ENCODE data around the gene RYR2.

Gene RYR2

DNA sequence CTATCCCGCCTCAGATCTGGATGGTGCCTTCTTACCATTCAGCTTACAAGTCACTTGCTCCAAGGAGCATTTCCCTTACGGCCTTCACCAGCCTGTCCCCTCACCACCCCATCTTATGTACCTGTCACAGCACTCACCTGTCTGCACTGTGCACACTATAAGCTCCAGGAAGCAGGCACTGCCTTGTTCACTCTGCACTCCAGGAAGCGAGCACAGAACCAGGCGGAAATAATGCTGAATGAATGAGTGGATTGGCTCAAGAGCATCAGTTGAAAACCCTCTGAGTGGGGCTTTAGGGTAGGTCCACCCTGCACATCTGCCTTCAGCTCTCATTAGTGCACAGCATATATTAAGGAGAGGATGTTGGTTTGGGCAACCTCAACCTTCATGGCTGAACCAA lies 8.9 kb upstream of the RYR2 start:
- DNase-seq: no peak

DNA sequence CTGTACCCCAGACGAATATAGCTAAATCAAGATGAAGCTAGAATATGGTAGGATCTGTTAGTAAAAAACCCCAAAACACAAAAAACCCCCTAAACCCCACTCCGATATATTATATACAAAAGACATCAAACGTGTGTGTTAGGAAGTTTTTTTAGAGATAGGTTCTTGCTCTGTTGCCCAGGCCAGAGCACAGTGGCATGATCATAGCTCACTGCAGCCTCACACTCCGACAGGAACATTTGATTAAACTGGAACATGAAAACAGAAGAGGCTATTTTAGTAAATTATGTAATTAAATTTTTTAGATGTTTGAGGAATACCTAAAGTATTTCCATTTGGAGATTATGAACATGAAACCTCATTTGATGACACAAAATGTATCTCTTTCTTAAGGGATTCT lies 8.2 kb upstream of the RYR2 start:
- DNase-seq: no peak

DNA sequence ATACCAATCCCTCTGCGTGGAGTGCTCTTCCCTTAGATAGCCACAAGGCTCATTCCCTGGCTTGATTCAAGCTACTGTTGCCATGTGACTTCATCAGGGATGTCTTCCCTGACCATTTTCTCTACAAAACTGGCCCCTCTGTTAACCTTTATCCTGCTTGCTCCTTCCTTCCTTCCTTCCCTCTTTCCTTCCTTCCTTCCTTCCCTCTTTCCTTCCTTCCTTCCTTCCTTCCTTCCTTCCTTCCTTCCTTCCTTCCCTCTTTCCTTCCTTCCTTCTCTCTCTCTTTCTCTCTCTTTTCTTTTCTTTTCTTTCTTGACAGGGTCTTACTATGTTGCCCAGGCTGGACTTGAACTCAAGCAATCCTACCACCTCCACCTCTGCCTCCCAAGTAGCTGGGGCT lies 6.2 kb upstream of the RYR2 start:
- no peak for DNase-seq

DNA sequence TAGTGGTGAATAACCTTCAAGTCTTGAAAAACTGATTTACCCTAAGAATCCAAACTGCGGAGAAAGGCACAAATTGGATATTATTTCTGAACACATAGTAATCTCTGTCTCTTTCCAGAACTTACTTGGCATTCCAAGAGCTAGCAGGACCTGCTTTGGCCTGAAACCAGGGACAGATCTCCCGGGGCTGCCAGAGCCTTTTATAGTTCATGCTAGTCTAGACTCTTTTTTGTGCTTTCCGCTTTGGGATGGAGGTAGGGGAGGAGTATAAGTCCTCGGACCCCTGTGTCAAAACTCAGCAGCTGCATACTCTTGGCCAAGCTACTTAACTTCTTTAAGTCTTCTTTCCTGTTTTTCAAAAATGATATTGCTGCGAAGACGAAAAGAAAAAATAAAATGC lies 3.8 kb upstream of the RYR2 start:
- no peak for DNase-seq

DNA sequence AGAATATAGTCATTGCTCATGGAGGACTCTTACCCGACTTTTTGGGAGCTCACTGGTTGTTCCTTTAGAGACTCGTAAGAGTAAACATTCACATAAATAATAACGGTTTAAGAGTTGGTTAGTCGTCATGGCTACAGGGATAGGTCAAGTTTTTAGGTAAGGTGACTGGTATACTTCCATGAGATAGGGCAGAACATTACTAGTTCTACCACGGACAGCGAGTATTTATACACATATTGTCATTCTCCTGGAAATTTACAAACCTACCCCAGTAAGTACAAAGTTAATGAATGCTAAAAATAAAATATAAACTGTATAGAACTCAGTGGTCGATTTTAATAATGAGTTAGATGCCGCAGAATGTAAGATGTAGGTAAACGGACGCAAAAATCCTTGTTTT lies 1.2 kb upstream of the RYR2 start:
- DNase-seq: no peak

DNA sequence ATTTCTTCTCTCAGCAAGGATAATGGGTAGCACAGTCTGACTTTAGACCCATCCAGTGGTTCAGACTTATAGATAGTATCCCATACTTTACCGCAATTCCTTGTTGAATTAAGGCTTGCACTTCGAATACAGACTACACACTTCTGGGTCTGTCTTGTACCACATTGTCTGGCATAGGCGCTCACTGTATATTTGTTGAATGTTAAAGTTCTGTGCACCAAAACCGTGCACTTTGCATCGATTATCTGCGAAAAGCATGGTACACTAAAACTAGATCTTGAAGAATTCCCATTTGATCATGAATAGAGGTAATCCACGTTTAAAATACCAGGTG lies 556 bp upstream of the RYR2 start:
- DNase-seq: no peak

DNA sequence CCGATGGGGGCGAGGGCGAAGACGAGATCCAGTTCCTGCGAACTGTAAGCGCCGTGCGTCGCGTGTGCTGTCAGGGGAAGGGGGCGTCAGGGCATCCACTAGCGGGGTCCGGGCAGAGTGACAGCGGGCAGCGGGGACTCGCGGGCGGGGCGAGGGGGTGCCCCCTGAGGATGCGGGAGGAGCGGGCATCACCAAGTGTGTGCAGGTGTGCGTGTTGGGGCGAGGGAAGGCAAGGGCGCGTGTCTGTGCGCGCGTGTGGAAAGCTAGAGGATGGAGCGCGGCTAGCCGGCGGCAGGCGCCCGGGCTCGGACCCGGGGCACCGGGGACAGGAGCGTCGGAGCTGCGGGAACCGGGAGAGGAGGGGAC lies 525 bp downstream of the RYR2 start:
- DNase-seq: no peak

DNA sequence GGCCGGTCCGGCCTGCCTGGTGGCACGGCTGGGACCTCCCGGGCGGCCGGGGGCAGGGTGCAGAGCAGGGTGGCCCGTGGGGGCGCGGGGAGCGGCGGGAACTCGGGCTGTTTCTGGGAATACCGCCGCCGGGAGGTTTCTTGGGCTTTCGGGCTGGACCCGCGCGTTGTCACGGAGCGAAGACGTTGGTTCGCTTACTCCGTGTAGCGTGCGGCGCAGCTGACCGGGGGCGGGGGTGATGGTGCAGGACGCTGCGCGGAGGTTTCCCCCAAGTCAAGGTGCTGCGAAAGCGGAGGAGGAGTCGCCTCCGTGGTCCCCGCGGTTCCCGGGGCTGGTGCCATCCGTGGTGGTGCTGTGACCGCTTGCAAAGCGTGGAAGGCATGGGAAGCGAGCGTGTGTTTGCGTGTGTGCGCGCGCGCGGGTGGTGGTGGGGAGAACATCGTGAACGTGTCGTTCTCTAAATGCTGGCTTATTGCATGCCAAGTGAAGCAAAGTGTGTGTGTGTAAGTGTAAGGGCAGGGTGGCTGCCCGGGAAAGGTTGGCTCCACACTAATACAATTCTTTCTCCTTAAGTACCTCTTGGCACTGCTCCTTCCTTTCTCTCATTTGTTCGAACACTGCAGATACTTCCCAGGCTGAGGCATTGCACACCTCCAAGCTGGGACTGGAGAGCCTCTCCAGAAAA lies 1.1 kb downstream of the RYR2 start:
- no peak for DNase-seq

DNA sequence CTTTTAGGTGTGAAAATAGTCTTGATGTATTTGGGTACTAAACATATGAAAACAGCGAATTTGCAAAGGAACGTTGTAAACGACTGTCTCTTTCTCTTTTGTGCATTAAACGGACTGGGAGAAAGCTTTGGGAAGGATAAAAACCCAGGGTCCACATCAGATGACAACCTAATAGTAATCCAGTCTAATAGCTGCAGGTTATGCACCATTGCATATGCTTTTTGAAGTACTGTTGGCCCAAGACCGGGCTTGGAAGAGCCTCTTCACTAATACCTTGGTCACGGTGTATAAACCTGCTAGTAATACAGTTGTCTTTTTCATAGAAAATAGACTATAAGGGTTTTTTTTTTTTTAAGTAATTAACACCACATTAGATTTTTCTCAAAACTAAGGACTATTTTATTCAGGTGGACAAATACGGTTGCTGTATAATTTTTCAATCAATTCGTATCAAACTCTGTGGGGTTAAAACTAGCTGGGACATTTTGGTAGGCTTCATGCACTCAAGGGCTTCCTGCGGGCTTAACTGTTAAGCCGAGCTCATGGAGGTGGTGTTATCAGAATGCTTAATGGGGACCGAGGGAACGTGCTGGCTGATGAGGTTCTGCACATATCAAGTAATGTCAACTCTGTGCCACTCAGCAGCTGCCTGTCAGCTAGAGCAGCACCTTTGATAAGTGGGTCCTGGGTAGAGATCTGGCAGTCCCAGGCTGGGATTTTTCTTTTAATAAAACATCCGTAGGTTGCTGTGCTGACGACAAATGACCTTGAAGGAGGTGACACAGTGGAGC lies 2.1 kb downstream of the RYR2 start:
- no peak for DNase-seq

DNA sequence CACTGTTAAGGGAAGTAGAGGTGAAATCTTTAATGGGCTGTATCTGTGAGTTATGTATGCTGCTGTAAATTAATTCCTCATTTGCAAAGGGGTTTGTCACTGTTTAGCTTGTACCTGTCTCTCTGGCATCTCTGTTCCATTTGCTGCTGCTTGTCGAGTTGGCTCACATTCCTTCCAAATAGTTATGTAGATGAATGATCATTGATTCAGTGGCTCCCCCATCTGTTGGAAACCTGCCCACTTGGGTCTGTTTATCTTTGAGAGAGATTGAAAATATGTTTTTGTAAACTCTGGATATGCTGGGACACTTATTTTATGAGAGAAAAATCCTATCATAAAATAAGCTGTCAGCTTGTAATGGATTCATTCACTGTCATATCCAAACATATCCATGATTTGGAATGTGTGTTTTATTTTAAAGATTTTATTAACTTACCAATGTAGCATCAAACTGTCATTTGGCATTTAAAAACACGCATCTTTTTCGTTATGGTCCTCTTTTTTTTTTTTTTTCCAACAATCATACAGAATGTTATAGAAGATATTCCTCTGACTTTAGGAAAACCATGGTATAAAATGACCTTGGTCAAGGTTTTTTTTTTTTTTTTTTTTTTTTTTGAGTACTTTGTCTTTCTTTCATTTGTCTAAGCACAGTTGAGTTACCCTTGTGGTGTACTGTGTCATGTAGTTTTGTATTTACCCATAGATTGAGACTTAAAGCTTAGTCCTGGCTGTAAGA lies 3.5 kb downstream of the RYR2 start:
- DNase-seq: no peak

DNA sequence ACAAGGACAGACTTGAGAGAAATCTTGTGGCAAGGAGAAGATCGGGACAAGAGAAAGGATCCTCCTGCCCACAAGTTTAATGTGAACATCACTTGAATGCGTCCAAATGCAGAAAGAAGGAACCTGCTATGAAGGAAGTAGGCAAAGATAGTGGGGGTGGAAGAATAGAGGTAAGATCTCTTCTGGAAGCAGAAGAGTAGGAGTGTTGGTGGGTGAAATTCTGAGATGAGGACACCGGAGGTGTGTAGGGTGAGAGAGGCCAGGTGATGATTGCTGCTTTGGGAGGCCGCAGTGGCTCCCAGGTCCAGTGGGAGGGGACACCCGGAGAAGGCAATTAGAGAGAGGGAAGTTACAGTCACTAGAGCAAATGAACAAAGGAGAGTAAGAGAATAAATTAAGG lies 6.8 kb downstream of the RYR2 start:
- DNase-seq: no peak

DNA sequence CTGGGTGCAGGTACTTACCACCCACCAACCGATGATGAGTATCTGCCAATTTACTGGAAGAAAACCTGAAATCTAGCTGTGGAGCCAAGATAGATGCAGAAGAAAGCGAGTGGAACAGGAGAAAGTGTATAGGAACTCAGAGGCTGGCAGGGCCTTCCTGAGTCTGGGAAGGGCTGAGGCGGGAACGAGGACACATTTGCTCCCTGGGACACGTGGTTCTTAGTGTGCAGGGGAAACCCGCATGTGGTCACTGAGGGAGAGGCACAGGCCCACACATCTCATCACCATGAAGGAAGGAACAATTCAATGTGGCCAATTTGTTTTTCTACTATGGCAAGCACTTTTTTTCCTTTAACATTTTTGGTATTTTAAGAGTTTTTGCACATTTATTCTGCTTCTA lies 8.2 kb downstream of the RYR2 start:
- no peak for DNase-seq

DNA sequence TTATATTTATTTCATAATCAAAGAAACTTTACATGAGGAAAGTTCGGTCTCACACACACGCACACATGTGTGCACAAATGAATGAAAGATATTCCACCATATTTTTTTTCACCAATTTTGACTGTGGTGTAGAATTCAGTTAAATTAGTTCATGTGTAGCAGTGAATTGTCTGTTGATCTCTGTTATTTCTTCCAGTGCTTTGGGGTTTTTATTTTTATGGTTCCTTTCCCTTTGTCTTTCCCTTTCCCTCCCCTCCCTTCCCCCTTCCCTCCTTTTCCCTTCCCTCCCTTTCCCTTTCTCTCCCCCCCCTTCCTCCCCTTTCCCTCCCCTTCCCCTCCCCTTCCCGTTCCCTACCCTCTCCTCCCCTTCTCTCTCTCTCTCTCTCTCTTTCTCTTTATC lies 8.9 kb downstream of the RYR2 start:
- DNase-seq: no peak

DNA sequence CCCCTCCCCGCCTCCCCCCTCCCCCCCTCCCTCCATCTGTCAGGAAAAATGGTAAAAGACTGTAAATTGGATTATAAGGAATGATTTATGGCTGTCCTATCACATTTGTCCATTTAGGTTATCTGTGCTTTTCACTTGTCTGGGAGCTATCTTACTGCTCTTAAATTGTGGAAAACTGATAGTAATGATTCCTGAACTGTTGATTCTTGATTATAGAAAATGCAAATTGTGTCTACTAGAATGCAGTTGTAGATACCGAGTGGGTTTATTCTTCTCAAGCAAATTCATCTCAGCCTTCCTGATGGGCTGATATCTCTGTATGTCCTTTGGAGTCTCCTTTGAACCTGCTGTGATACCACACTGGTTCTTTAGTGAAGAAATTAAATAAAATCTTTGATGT lies 12.3 kb downstream of the RYR2 start:
- no peak for DNase-seq

DNA sequence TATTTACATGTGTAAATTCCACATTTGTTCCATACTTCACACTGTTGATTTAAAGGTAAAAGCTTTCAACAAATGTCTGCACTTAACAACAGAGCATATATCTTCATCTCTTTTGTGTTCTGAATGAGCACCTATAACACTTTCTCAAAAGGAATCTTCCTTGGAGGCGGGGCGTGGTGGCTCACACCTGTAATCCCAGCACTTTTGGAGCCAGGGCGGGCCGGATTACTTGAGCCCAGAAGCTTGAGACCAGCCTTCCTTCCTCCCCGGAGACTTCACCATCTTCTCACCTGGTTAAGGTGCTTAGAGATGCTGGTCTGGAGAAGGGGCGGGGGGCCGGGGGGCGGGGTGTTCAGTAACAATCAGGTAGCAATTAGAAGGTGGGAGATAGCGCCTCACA lies 16.5 kb downstream of the RYR2 start:
- no peak for DNase-seq

DNA sequence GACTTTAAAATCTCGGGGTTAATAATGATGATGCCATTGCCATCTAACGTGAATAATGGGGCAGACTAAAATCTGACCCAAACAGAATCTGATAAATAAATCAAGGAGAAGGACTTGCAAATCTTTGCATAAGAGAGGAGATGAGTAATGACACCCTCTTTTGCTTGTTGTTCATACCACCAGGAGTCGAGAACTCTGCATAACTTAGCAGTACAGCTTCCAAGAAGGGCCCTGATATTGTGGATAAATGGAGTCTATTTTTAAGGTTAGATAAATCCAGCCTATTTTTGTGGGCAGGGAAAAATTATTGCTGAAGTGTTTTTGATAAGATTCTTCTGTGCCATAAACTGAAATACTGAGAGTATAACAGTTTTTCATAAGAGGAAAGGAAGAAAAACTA lies 17.3 kb downstream of the RYR2 start:
- no peak for DNase-seq

DNA sequence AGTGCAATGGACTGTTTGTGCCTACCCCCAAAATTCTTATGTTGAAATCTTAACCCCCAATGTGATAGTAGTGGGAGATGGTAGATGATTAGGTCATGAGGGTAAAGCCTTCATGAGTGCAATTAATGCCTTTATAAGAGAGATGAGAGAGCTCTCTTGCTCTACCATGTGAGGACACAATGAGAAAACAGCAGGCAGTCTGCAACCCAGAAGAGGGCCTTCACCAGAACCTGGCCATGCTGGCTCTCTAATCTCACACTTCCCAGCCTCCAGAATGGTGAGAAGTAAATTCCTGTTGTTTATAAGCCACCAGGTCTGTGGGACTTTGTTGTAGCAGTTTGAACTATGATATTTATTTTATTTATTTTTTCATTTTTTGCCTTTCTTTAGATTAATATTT lies 21.0 kb downstream of the RYR2 start:
- DNase-seq: no peak

DNA sequence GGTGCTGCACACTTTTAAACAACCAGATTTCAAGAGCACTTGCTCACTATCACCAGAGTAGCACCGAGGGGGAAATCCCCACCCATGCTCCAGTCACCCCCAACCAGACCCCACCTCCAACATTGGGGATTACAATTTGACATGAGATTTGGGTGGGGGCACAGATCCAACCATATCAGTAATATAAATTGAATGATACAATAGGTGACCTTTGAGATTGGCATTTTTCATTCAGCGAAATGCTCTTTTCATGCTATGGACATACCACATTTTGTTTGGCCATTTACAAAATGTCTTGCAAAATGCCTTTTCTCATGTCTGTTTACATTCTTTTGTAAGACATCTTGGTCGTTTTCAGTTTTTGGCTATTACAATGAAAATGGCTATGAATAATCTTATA lies 23.9 kb downstream of the RYR2 start:
- DNase-seq: no peak

DNA sequence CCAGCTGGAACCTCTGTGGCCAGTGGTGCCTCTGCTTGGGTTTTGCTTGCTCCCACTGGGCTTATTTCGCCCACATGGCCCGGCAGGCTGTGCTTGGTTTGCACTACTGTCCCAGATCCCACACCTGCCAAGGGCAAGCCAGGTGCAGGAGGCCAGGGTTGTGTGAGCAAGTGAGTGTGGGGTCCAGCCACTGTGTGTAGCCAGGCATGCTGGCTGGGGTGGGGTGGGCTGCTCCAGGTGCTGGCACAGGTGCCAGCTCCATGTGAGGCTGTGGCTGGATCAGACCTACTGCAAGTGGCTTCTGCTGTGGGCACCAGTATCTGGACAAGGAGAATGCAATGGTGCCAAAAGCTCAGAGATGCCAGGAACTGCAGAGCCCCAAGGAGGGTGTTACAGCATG lies 28.5 kb downstream of the RYR2 start:
- no peak for DNase-seq

DNA sequence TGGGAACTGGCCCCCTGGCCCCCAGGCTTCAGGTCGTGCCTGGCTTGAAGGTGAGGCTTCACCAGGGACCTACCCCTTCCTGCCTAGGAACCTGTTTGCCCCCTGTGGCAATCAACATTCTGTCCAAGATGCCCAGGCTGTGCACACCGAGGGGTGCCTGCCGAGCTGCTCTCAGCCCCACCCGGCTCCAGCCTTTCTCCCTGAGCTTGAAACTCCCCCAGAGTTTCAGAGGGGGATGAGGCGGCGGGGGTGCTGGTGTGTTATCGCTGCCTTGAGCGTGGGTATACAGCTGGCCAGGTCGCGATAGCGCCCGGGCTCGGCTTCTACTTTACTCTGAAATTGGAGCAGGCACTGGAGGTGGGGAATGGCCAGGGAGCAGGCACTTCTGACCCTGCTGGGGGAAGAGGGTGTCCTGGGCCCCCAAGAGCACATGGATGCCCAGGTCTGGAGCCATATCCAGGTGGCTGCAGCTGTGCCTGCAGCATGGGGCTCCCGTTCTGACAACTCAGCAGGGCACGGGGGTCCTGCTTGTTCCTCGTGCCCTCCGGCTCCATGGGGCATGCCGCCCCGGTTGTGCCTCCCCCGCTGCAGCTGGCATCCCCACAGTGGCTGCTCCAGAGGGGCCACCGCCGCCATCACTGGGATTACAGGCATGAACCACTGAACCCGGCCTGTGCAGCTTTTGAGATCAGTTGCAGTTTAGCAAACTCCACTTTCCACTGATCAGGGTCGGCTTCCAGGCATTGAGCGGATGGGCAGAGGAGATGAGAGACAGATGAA lies 29.8 kb downstream of the RYR2 start:
- DNase-seq: no peak

DNA sequence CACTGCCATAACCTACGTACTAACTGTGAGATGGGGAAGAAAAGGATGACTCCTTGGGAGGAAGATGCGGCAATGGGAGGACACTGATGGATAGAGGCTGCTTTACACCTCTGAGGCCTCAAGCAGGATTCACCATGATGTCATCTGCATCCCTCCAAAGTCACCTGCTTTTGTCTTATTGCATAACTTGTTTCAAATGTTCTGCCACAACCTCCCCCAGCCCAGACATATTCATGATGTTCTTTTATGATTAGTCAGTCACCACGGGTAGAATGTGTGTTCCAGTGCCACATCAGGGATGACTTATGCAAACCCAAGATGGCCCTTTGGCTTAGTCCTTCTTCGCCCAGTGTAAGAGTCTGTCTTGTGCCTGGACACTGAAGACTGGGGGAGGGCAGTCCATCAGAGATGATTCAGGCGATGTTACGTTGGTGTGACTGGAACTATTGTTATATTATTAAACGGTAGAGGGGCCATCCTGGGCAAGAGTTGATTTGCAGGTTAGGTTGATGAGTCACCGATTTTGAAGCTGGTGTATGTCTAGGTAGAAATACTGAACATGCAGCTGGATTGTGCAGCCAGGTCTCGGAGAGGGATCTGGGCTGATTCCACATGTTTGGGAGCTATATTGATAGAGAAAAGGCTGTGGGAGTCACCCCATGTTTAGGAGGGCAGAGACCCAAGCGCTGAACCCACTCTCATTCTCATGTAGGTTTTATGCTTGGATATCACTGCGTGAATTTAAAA lies 32.6 kb downstream of the RYR2 start:
- no peak for DNase-seq

DNA sequence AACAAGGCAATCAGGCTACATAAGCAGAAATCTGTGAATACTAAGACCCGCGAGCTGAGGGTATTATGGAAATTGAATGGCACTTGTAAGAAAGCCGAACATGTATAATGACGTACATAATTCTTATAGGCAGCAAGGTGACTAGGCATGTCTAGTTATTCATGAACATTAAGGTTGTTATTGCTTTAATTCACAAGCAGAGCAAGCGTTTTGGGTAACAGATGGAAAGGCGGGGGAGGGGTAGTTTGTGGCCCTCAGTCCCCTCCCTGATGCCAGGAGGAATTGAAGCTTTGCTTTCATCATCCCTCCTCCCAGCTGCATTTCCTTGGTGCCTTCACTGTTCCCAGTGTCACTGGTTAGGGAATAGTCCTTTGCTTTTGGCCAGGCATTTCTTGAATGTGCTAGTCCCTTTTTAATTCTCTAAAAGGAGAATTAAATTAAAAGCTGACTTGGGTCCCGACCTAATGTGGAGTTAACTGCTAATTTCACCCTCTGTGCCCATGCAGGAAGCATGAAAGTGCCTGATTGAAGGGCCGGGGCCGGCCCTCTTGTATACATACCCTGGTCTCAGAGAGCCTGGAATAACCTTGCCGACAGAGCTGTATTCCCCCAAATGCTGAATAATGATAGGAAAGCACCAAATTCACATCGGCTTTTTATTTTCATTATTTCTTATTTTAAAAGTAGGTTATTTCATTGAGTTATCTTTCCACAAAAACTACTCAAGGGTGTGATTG lies 42.5 kb downstream of the RYR2 start:
- DNase-seq: no peak
